DND-41 (cell line): Measurements from ENCODE around the gene BLID.

Source experiments
- ATAC-seq: fragments of 200-7000 bp; cut with Tn5 transposase; 3 replicates; pipeline ENCODE4 v1.9.1; 2021; ENCODE audit warnings: low read depth; ENCODE audit not compliant: insufficient read depth
- DNase-seq: peaks from one replicate; pipeline ENCODE4 v3.0.0-alpha.2; 2020
- H2AFZ ChIP-seq: 2 replicates; pipeline ENCODE4 v1.6.0; 2012; ENCODE audit warnings: low read depth, low read length
- H3K27ac ChIP-seq: 2 replicates; pipeline ENCODE4 v1.5.1; 2012; ENCODE audit warnings: low read length, inconsistent platforms
- H3K27me3 ChIP-seq: fragments of 200-600 bp; sonication (generic); 2 replicates; pipeline ENCODE4 v1.6.0; 2012; ENCODE audit warnings: low read length, mild to moderate bottlenecking, inconsistent platforms; ENCODE audit not compliant: insufficient read depth, poor library complexity
- H3K36me3 ChIP-seq: 2 replicates; pipeline ENCODE4 v1.5.1; 2012; ENCODE audit warnings: low read length, inconsistent platforms; ENCODE audit not compliant: insufficient read depth
- H3K4me1 ChIP-seq: 2 replicates; pipeline ENCODE4 v1.5.1; 2012; ENCODE audit warnings: mild to moderate bottlenecking, low read length; ENCODE audit not compliant: insufficient read depth
- H3K4me2 ChIP-seq: 2 replicates; pipeline ENCODE4 v1.6.0; 2012; ENCODE audit warnings: mild to moderate bottlenecking, moderate library complexity, low read length, inconsistent platforms; ENCODE audit not compliant: insufficient read depth
- H3K4me3 ChIP-seq, 2 experiments: fragments of 200-600 bp in 1 of 2; shearing (Covaris generic) in 1 of 2; 2 replicates each; pipeline ENCODE4 v1.5.1; 2012 to 2016; ENCODE audit warnings: inconsistent platforms in 2 of 2, low read length in 2 of 2, mild to moderate bottlenecking in 2 of 2, low read depth in 1 of 2, moderate library complexity in 1 of 2
- H3K79me2 ChIP-seq: 2 replicates; pipeline ENCODE4 v1.6.0; 2012; ENCODE audit warnings: low read length, inconsistent platforms; ENCODE audit not compliant: insufficient read depth
- H3K9ac ChIP-seq: 2 replicates; pipeline ENCODE4 v1.6.0; 2012; ENCODE audit warnings: low read depth, mild to moderate bottlenecking, inconsistent platforms, low read length, moderate library complexity
- H3K9me3 ChIP-seq: 2 replicates; pipeline ENCODE4 v1.5.1; 2012; ENCODE audit warnings: low read length, moderate library complexity, mild to moderate bottlenecking, inconsistent platforms; ENCODE audit not compliant: insufficient read depth, severe bottlenecking
- H4K20me1 ChIP-seq: 2 replicates; pipeline ENCODE4 v1.6.0; 2012; ENCODE audit warnings: low read length; ENCODE audit not compliant: insufficient read depth
- CTCF ChIP-seq: IDR thresholded peaks from 2 replicates; pipeline ENCODE4 v1.5.1; 2012; ENCODE audit warnings: borderline replicate concordance, low read length, moderate library complexity, mild to moderate bottlenecking; ENCODE audit not compliant: poor library complexity, severe bottlenecking; ENCODE audit errors: extremely low read depth
- EZH2 ChIP-seq: IDR thresholded peaks from 3 replicates; pipeline ENCODE4 v1.6.1; 2012; ENCODE audit warnings: borderline replicate concordance, low read depth, mild to moderate bottlenecking, moderate library complexity, low read length, inconsistent platforms; ENCODE audit not compliant: severe bottlenecking

BLID gene

GRCh38 chr11:122089111-122089510, 26.9 kb downstream of the BLID start:
- DNase-seq, result no peak
- H3K9ac ChIP-seq, result no peak overlapping the region

GRCh38 chr11:122085712-122086111, 30.3 kb downstream of the BLID start:
- no peak for ATAC-seq
- H3K4me3 ChIP-seq, result no peak overlapping the region
- no peak overlapping the region for H3K27ac ChIP-seq
- no peak overlapping the region for H3K9ac ChIP-seq
- H3K4me1 ChIP-seq, result no peaks in the 10 kb centered on the region
- TF ChIP-seq CTCF (no peak), EZH2 (no peak)
- H4K20me1 ChIP-seq, result no peaks in the 10 kb centered on the region
- peaks cover 7% of the 10 kb centered on the region for H3K27me3 ChIP-seq
- DNase-seq, result no peak
- H3K79me2 ChIP-seq, result no peaks in the 10 kb centered on the region
- no peak overlapping the region for H2AFZ ChIP-seq
- H3K4me2 ChIP-seq, result no peak overlapping the region
- H3K9me3 ChIP-seq, result no peaks in the 10 kb centered on the region
- H3K36me3 ChIP-seq, result no peaks in the 10 kb centered on the region

More at GRCh38 chr11:122089111-122089510, 26.9 kb downstream of the BLID start:
- Histone ChIP-seq H3K79me2 (no peaks in the 10 kb centered on the region), H4K20me1 (no peaks in the 10 kb centered on the region), H3K4me3 (no peak overlapping the region), H2AFZ (no peak overlapping the region), H3K27ac (no peak overlapping the region), H3K27me3 (peaks cover 7% of the 10 kb centered on the region), H3K36me3 (no peaks in the 10 kb centered on the region), H3K4me1 (no peaks in the 10 kb centered on the region), H3K4me2 (no peak overlapping the region), H3K9me3 (no peaks in the 10 kb centered on the region)
- ATAC-seq, result no peak
- TF ChIP-seq CTCF (no peak), EZH2 (no peak)

- no peak overlapping the region for H3K4me3 ChIP-seq
- H3K27ac ChIP-seq, result no peak overlapping the region
- TF ChIP-seq EZH2, result no peak
- TF ChIP-seq CTCF, result no peak
- H3K9ac ChIP-seq, result no peak overlapping the region
- no peak overlapping the region for H2AFZ ChIP-seq
- no peak overlapping the region for H3K4me2 ChIP-seq
- H4K20me1 ChIP-seq, result no peaks in the 10 kb centered on the region
- no peaks in the 10 kb centered on the region for H3K79me2 ChIP-seq
- H3K4me1 ChIP-seq, result no peaks in the 10 kb centered on the region
- no peaks in the 10 kb centered on the region for H3K9me3 ChIP-seq
- peaks cover 2% of the 10 kb centered on the region for H3K27me3 ChIP-seq
- no peak for DNase-seq
- ATAC-seq, result no peak
- H3K36me3 ChIP-seq, result no peaks in the 10 kb centered on the region
Measured at GRCh38 chr11:122085264-122085663, 30.8 kb downstream of the BLID start.

GRCh38 chr11:122082205-122082604, 33.8 kb downstream of the BLID start:
- Histone ChIP-seq H3K4me2 (no peak overlapping the region), H3K79me2 (no peaks in the 10 kb centered on the region), H3K9ac (no peak overlapping the region), H3K4me1 (no peaks in the 10 kb centered on the region), H3K27me3 (no peaks in the 10 kb centered on the region), H3K27ac (no peak overlapping the region), H3K36me3 (no peaks in the 10 kb centered on the region), H2AFZ (no peak overlapping the region), H3K9me3 (no peaks in the 10 kb centered on the region), H3K4me3 (no peak overlapping the region), H4K20me1 (no peaks in the 10 kb centered on the region)
- no peak for DNase-seq
- TF ChIP-seq CTCF, result no peak
- no peak for TF ChIP-seq EZH2
- ATAC-seq, result no peak
